NCI-H2171 treated with DMSO at 0.1 percent for 48 hours (cell line): Measurements from ENCODE around the gene NAA38.
"Not testable (repeated sequence)": the region's sequence is repeated elsewhere in the genome, so short reads cannot be mapped to it uniquely, and the experiment has no call there.

Experiments
- DNase-seq: peaks from one replicate; lab custom pipeline; 2025; lab: John Stamatoyannopoulos, UW

Gene NAA38

GRCh38 chr17:7824021-7824924 lies 33.1 kb downstream of the NAA38 start:
- DNase-seq = no peak

- no peak for DNase-seq
Measured at GRCh38 chr17:7823581-7824001, 33.8 kb downstream of the NAA38 start.

- no peak for DNase-seq
Measured at GRCh38 chr17:7822126-7822525, 35.2 kb downstream of the NAA38 start.

- no peak for DNase-seq
Measured at GRCh38 chr17:7820231-7820630, 37.1 kb downstream of the NAA38 start.

GRCh38 chr17:7818746-7819645 lies 38.4 kb downstream of the NAA38 start:
- no peak for DNase-seq

- no peak for DNase-seq
Measured at GRCh38 chr17:7818026-7818425, 39.3 kb downstream of the NAA38 start.

- DNase-seq = no peak
Measured at GRCh38 chr17:7817643-7817964, 39.8 kb downstream of the NAA38 start.

- no peak for DNase-seq
Measured at GRCh38 chr17:7816926-7817642, 40.3 kb downstream of the NAA38 start.

GRCh38 chr17:7814969-7815368 lies 42.4 kb downstream of the NAA38 start:
- no peak for DNase-seq

- DNase-seq = no peak
Measured at GRCh38 chr17:7811251-7811650, 46.1 kb downstream of the NAA38 start.

GRCh38 chr17:7809791-7810343 lies 47.5 kb downstream of the NAA38 start:
- DNase-seq = not testable (repeated sequence)

GRCh38 chr17:7809086-7809790 lies 48.1 kb downstream of the NAA38 start:
- no peak for DNase-seq

- DNase-seq = no peak
Measured at GRCh38 chr17:7807206-7807605, 50.2 kb downstream of the NAA38 start.
